HepG2 (cell line): ENCODE measurements around the gene OR2V2. TPM values are rescaled to one million over a fixed set of nuclear protein-coding genes. Genes with fewer than 3 reads are reported as not detected.

ENCODE experiments used
- ATAC-seq: fragments of 200-7000 bp; cut with Tn5 transposase; 3 replicates; pipeline ENCODE4 v1.9.1; 2020; ENCODE audit warnings: mild to moderate bottlenecking, moderate library complexity
- BruUV-seq: library from RNA; stranded (reverse); fragments of 400-500 nt; replicated peaks from 2 replicates; lab custom pipeline; 2021; lab: Mats Ljungman, UMichigan
- CTCF ChIA-PET: fragments of 300-600 bp; formaldehyde crosslinking; extraction: SDS; loops from one replicate; lab custom pipeline; 2021; ENCODE audit warnings: low total read pairs, inconsistent platforms, low intra/inter-chr PET ratio; lab: Yijun Ruan, JAX
- POLR2A ChIA-PET: fragments of 350-600 bp; sonication (Branson Sonifier 250); formaldehyde crosslinking; loops from one replicate; lab custom pipeline; 2020; ENCODE audit warnings: antibody characterized with exemption, inconsistent platforms; lab: Yijun Ruan, JAX
- DNase-seq: peaks from one replicate; pipeline ENCODE4 v3.0.0-alpha.2; 2015; ENCODE audit warnings: low spot score
- FAIRE-seq: peaks from 3 replicates; lab custom pipeline; 2011; peaks lifted over from hg19 to GRCh38; lab: Jason Lieb, UNC
- H2AFZ ChIP-seq: one replicate; pipeline ENCODE4 v1.6.1; 2011; ENCODE audit warnings: low read length, inconsistent platforms
- H3K27ac ChIP-seq: fragments of 300-600 bp; 3 replicates; pipeline ENCODE4 v1.8.0; 2011; ENCODE audit warnings: mixed run types, mild to moderate bottlenecking, mixed read lengths, low read length, inconsistent platforms; ENCODE audit not compliant: insufficient read depth; ENCODE audit errors: extremely low read length
- H3K27me3 ChIP-seq, 2 experiments: fragments of 200-600 bp in 1 of 2; 2 replicates in 1 of 2; 3 replicates in 1 of 2; pipeline versions ENCODE4 v1.6.0 to v1.8.0; 2011; ENCODE audit warnings: low read length in 2 of 2, mild to moderate bottlenecking in 2 of 2, moderate library complexity in 2 of 2, inconsistent platforms in 1 of 2; ENCODE audit not compliant: insufficient read depth in 2 of 2, control insufficient read depth in 1 of 2
- H3K36me3 ChIP-seq, 2 experiments: fragments of 200-600 bp in 1 of 2; replicated peaks in 1 of 2; 2 replicates in 1 of 2; 3 replicates in 1 of 2; pipeline versions ENCODE4 v1.5.1 to v1.8.0; 2011; ENCODE audit warnings: low read length in 2 of 2, inconsistent platforms in 1 of 2; ENCODE audit not compliant: insufficient read depth in 2 of 2, control insufficient read depth in 1 of 2
- H3K4me1 ChIP-seq: 2 replicates; pipeline ENCODE4 v1.5.1; 2012; ENCODE audit warnings: low read length, inconsistent platforms; ENCODE audit not compliant: insufficient read depth
- H3K4me2 ChIP-seq: 2 replicates; pipeline ENCODE4 v1.6.0; 2011; ENCODE audit warnings: low read depth, low read length, inconsistent platforms
- H3K4me3 ChIP-seq, 3 experiments: fragments of 200-600 bp in 1 of 3; sonication (generic), shearing (Covaris generic) in 1 of 3; replicated peaks in 1 of 3; 2 replicates each; pipeline ENCODE4 v1.5.1; 2011 to 2016; ENCODE audit warnings: low read length in 3 of 3, inconsistent platforms in 2 of 3, low read depth in 2 of 3, mild to moderate bottlenecking in 2 of 3, control low read depth in 1 of 3, mixed read lengths in 1 of 3; ENCODE audit not compliant: insufficient read depth in 1 of 3
- H3K79me2 ChIP-seq: one replicate; pipeline ENCODE4 v1.6.1; 2011; ENCODE audit warnings: low read length, inconsistent platforms; ENCODE audit not compliant: insufficient read depth
- H3K9ac ChIP-seq: 2 replicates; pipeline ENCODE4 v1.6.0; 2011; ENCODE audit warnings: mild to moderate bottlenecking, low read depth, low read length, inconsistent platforms; ENCODE audit not compliant: insufficient read depth
- H3K9me3 ChIP-seq: 2 replicates; pipeline ENCODE4 v1.5.1; 2012; ENCODE audit warnings: mild to moderate bottlenecking, low read length
- H4K20me1 ChIP-seq: 2 replicates; pipeline ENCODE4 v1.6.0; 2011; ENCODE audit warnings: inconsistent platforms, mild to moderate bottlenecking, low read length, moderate library complexity; ENCODE audit not compliant: insufficient read depth
- BCL3 ChIP-seq: sonication (generic); formaldehyde crosslinking; IDR thresholded peaks from 2 replicates; pipeline ENCODE4 v1.5.1; 2020; ENCODE audit warnings: mild to moderate bottlenecking, missing genetic modification reagents, moderate library complexity
- BHLHE40 ChIP-seq: IDR thresholded peaks from 2 replicates; pipeline ENCODE4 v1.6.1; 2011; ENCODE audit warnings: low read length, improper control_type of control experiment
- BRCA1 ChIP-seq: sonication (generic); formaldehyde crosslinking; IDR thresholded peaks from 2 replicates; pipeline ENCODE4 v1.4.0; 2020; ENCODE audit warnings: missing genetic modification reagents
- CERS6 ChIP-seq: sonication (generic); formaldehyde crosslinking; IDR thresholded peaks from 2 replicates; pipeline ENCODE4 v1.5.0; 2020; ENCODE audit warnings: missing genetic modification reagents
- FOSL1 ChIP-seq: sonication (generic); formaldehyde crosslinking; IDR thresholded peaks from 2 replicates; pipeline ENCODE4 v1.9.0; 2021; ENCODE audit warnings: missing genetic modification reagents, borderline replicate concordance
- JUNB ChIP-seq: sonication (generic); formaldehyde crosslinking; IDR thresholded peaks from 2 replicates; pipeline ENCODE4 v1.8.0; 2022; ENCODE audit warnings: missing genetic modification reagents, mild to moderate bottlenecking, borderline replicate concordance
- NR2F2 ChIP-seq: IDR thresholded peaks from 2 replicates; pipeline ENCODE4 v1.6.1; 2012; ENCODE audit warnings: low read depth, inconsistent platforms, borderline replicate concordance
- PHF5A ChIP-seq: IDR thresholded peaks from one replicate; pipeline ENCODE4 v1.6.1; 2018; ENCODE audit warnings: low read depth, missing genetic modification reagents; ENCODE audit not compliant: unreplicated experiment
- RNF2 ChIP-seq: fragments of 450-650 bp; conservative IDR thresholded peaks from 2 replicates; pipeline ENCODE4 v1.6.1; 2016; ENCODE audit warnings: low read depth
- SSRP1 ChIP-seq: IDR thresholded peaks from 2 replicates; pipeline ENCODE4 v1.6.1; 2016; ENCODE audit warnings: control low read depth
- TOE1 ChIP-seq: sonication (generic); formaldehyde crosslinking; IDR thresholded peaks from 2 replicates; pipeline ENCODE4 v1.4.0; 2020; ENCODE audit warnings: mild to moderate bottlenecking, missing genetic modification reagents
- ZNF589 ChIP-seq: sonication (generic); formaldehyde crosslinking; conservative IDR thresholded peaks from 2 replicates; pipeline ENCODE4 v1.8.0; 2022; ENCODE audit warnings: mild to moderate bottlenecking, moderate library complexity, missing genetic modification reagents
- ZNF768 ChIP-seq: sonication (generic); formaldehyde crosslinking; IDR thresholded peaks from 2 replicates; pipeline ENCODE4 v1.4.0; 2020; ENCODE audit warnings: missing genetic modification reagents
- ZNF839 ChIP-seq: sonication (generic); formaldehyde crosslinking; IDR thresholded peaks from 2 replicates; pipeline ENCODE4 v1.4.0; 2020; ENCODE audit warnings: missing genetic modification reagents, mild to moderate bottlenecking, borderline replicate concordance
- WGBS: methylation state at CpG from one replicate; pipeline ENCODE4 v1.1.6; 2017; ENCODE audit warnings: low lambda C conversion rate; 5-methylcytosine and 5-hydroxymethylcytosine counted together
- in situ Hi-C: cut with HindIII; loops from 2 replicates; pipeline ENCODE4 v1.10.0; 2017; ENCODE audit warnings: low pct_unique_long_range_greater_than_20kb; ENCODE audit not compliant: extremely low pct_ligation_motif_present
- intact Hi-C: fragments of 100-400 bp; cut with micrococcal nuclease; formaldehyde crosslinking; loops from one replicate; pipeline ENCODE4 v1.10.0; 2022; ENCODE audit not compliant: unreplicated experiment
- polyA plus RNA-seq, 8 experiments: library from polyadenylated mRNA; depleted of rRNA in 3 of 8; stranded (reverse) in 7 of 8; unstranded in 1 of 8; fragments of >200 nt; fragmentation: Illumina TruSeq in 4 of 8; extraction: Trizol in 4 of 8; gene quantifications; 2 replicates each; pipeline versions ENCODE4 v1.2.1 to v1.2.3, GENCODE V29; 2011 to 2016; ENCODE audit warnings: low read depth in 4 of 8, missing spikeins in 1 of 8, mixed read lengths in 1 of 8; ENCODE audit not compliant: insufficient read depth in 1 of 8
- total RNA-seq, 5 experiments: library from RNA; depleted of rRNA; stranded (reverse); fragments of >200 nt; fragmentation: Illumina TruSeq; extraction: Trizol; gene quantifications; 2 replicates each; pipeline ENCODE4 v1.2.3, GENCODE V29; 2016; ENCODE audit warnings: low read depth in 1 of 5

The OR2V2 gene
- total and polyA plus RNA-seq, 2 of the 13 experiments (the other 11 are each of a cell fraction or from before 2014, with no cell fraction given), result not detected

DNA sequence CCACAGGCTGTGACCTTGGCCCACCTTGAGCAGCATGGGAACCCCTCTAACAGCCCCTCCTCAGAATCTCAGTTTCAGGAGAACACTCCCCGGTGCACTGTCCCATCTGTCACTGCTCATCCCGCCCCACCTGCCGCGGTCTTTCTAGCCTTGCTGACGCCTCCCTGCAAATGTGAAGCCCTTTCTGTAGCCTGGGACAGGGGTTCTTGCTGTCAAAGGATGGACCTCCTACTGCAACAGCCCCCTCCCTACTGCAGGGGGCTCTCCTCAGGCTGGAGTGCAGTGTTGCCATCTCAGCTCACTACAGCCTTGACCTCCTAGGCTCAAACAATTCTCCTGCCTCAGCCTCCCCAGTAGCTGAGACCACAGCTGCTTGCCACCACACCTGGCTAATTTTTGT, 36.4 kb upstream of the OR2V2 start:
- CTCF ChIA-PET, result no interaction called here
- intact Hi-C loops, result no loop called here
- no peak for FAIRE-seq

DNA sequence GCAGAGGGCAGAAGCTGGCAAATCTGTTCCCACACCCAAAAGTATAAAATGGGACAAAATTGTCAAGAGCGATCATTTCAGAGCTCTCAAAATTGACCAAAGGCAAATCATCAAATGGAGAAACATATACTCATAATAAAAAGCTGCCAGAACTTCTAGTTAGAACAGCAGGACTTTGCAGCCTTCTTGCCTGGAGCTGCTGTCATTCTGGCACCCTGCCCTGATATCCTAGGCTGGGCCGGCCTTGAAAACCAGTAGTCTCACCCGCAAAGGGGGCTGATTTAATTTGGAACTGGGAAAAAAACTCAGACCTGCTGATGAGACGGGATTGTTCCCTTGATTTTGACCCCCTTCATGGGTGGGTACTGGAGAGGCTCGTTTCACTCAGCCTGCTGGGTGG, 34.9 kb upstream of the OR2V2 start:
- H3K27ac ChIP-seq, result no peak overlapping the region
- no peak overlapping the region for H2AFZ ChIP-seq
- intact Hi-C loops (no loop called here), in situ Hi-C loops (no loop called here)
- 22% methylated on average over 5 of the region's 5 CpGs for WGBS
- H3K36me3 ChIP-seq, result no peaks in the 10 kb centered on the region
- no peaks in the 10 kb centered on the region for H3K4me1 ChIP-seq
- TF ChIP-seq BCL3 (CRISPR knock-in tag) (no peak), JUNB (CRISPR knock-in tag) (no peak), RNF2 (no peak), ZNF589 (no peak), NR2F2 (no peak), FOSL1 (CRISPR knock-in tag) (no peak)
- no peak overlapping the region for H3K4me3 ChIP-seq
- H3K27me3 ChIP-seq, result peaks cover 6 to 60% of the 10 kb centered on the region in 2 experiments
- no peaks in the 10 kb centered on the region for H3K9me3 ChIP-seq
- ChIA-PET CTCF (no interaction called here), POLR2A (no interaction called here)
- ATAC-seq (no peak), DNase-seq (no peak), FAIRE-seq (no peak)
- no peak overlapping the region for H3K4me2 ChIP-seq
- H3K9ac ChIP-seq, result no peak overlapping the region
- H4K20me1 ChIP-seq, result no peaks in the 10 kb centered on the region
- H3K79me2 ChIP-seq, result no peaks in the 10 kb centered on the region
- BruUV-seq, result no TSS peak

More for the DNA sequence above, 36.4 kb upstream of the OR2V2 start:
- no peak overlapping the region for H3K4me2 ChIP-seq
- no TSS peak for BruUV-seq
- POLR2A ChIA-PET, result no interaction called here
- in situ Hi-C loops, result no loop called here
- no peaks in the 10 kb centered on the region for H4K20me1 ChIP-seq
- no peaks in the 10 kb centered on the region for H3K79me2 ChIP-seq
- H3K4me3 ChIP-seq, result no peak overlapping the region
- DNase-seq (no peak), ATAC-seq (no peak)
- H3K9me3 ChIP-seq, result no peaks in the 10 kb centered on the region
- TF ChIP-seq PHF5A (CRISPR knock-in tag) (no peak), ZNF768 (CRISPR knock-in tag) (no peak), BHLHE40 (no peak), CERS6 (CRISPR knock-in tag) (no peak), BRCA1 (CRISPR knock-in tag) (no peak), TOE1 (no peak), ZNF839 (CRISPR knock-in tag) (no peak), SSRP1 (CRISPR knock-in tag) (no peak)
- 79% methylated on average over 5 of the region's 5 CpGs for WGBS
- no peaks in the 10 kb centered on the region for H3K36me3 ChIP-seq
- H3K9ac ChIP-seq, result no peak overlapping the region
- H3K27ac ChIP-seq, result no peak overlapping the region
- no peak overlapping the region for H2AFZ ChIP-seq
- H3K27me3 ChIP-seq, result peaks cover 4 to 66% of the 10 kb centered on the region in 2 experiments
- H3K4me1 ChIP-seq, result no peaks in the 10 kb centered on the region
